ENCODE measurements around the gene MAP7.

Gene MAP7

GRCh38 chr6:136552054-136552453 lies 1.8 kb upstream of the MAP7 start:
- Histone ChIP-seq H3K9me3 (ENCODE audit: control insufficient read depth, insufficient read depth, low read length) (no peaks in the 10 kb centered on the region), H3K36me3 (ENCODE audit: control insufficient read depth, low read length) (no peaks in the 10 kb centered on the region), H3F3A (ENCODE audit: control insufficient read depth, insufficient read depth) (no peaks in the 10 kb centered on the region), H3K4me3 (ENCODE audit: low read length) (no peak overlapping the region), H3K79me2 (ENCODE audit: control insufficient read depth, low read length) (no peaks in the 10 kb centered on the region), H3K27me3 (ENCODE audit: control insufficient read depth, low read length) (peaks cover 14% of the 10 kb centered on the region), H3K27ac (ENCODE audit: low read depth, low read length) (no peak overlapping the region), H3K4me1 (ENCODE audit: control insufficient read depth, low read length) (no peaks in the 10 kb centered on the region), H4K20me1 (ENCODE audit: control insufficient read depth, insufficient read depth, low read depth, low read length) (no peaks in the 10 kb centered on the region), H3K9me2 (replicated peaks; ENCODE audit: control insufficient read depth, low read length) (no peaks in the 10 kb centered on the region), H3K4me2 (ENCODE audit: low read length) (no peak overlapping the region)
- no peak for TF ChIP-seq EZH2phosphoT487 (IDR thresholded peaks at IDR 0.05; ENCODE audit: borderline replicate concordance, low read length)
- TF ChIP-seq CTCF (IDR thresholded peaks at IDR 0.05; ENCODE audit: low read depth, low read length, poor library complexity, severe bottlenecking): no peak

- Histone ChIP-seq H3K27ac (ENCODE audit: low read depth, low read length) (no peak overlapping the region), H3K4me3 (ENCODE audit: low read length) (no peak overlapping the region), H3K79me2 (ENCODE audit: control insufficient read depth, low read length) (no peaks in the 10 kb centered on the region), H3K9me3 (ENCODE audit: control insufficient read depth, insufficient read depth, low read length) (no peaks in the 10 kb centered on the region), H3F3A (ENCODE audit: control insufficient read depth, insufficient read depth) (no peaks in the 10 kb centered on the region), H3K4me2 (ENCODE audit: low read length) (no peak overlapping the region), H3K9me2 (replicated peaks; ENCODE audit: control insufficient read depth, low read length) (no peaks in the 10 kb centered on the region), H4K20me1 (ENCODE audit: control insufficient read depth, insufficient read depth, low read depth, low read length) (no peaks in the 10 kb centered on the region), H3K36me3 (ENCODE audit: control insufficient read depth, low read length) (no peaks in the 10 kb centered on the region), H3K4me1 (ENCODE audit: control insufficient read depth, low read length) (no peaks in the 10 kb centered on the region), H3K27me3 (ENCODE audit: control insufficient read depth, low read length) (peaks cover 14% of the 10 kb centered on the region)
- TF ChIP-seq CTCF (IDR thresholded peaks at IDR 0.05; ENCODE audit: low read depth, low read length, poor library complexity, severe bottlenecking) (no peak), EZH2phosphoT487 (IDR thresholded peaks at IDR 0.05; ENCODE audit: borderline replicate concordance, low read length) (no peak)
Measured at GRCh38 chr6:136551103-136551502, 881 bp upstream of the MAP7 start.

- peaks cover 14% of the 10 kb centered on the region for H3K27me3 ChIP-seq (ENCODE audit: control insufficient read depth, low read length)
- no peaks in the 10 kb centered on the region for H3K36me3 ChIP-seq (ENCODE audit: control insufficient read depth, low read length)
- H3K4me2 ChIP-seq (ENCODE audit: low read length): peak overlapping the region; percentile 35; the same call in 1 of the 2 replicates
- TF ChIP-seq CTCF (IDR thresholded peaks at IDR 0.05; ENCODE audit: low read depth, low read length, poor library complexity, severe bottlenecking) (no peak), EZH2phosphoT487 (IDR thresholded peaks at IDR 0.05; ENCODE audit: borderline replicate concordance, low read length) (no peak)
- H3K9me2 ChIP-seq (replicated peaks; ENCODE audit: control insufficient read depth, low read length): no peaks in the 10 kb centered on the region
- H3K4me3 ChIP-seq (ENCODE audit: low read length): no peak overlapping the region
- no peaks in the 10 kb centered on the region for H3K79me2 ChIP-seq (ENCODE audit: control insufficient read depth, low read length)
- no peaks in the 10 kb centered on the region for H3F3A ChIP-seq (ENCODE audit: control insufficient read depth, insufficient read depth)
- H3K4me1 ChIP-seq (ENCODE audit: control insufficient read depth, low read length): no peaks in the 10 kb centered on the region
- H4K20me1 ChIP-seq (ENCODE audit: control insufficient read depth, insufficient read depth, low read depth, low read length): no peaks in the 10 kb centered on the region
- H3K27ac ChIP-seq (ENCODE audit: low read depth, low read length): no peak overlapping the region
- H3K9me3 ChIP-seq (ENCODE audit: control insufficient read depth, insufficient read depth, low read length): no peaks in the 10 kb centered on the region
Measured at GRCh38 chr6:136550045-136550329, 235 bp downstream of the MAP7 start.

Measured in DOHH2 (cell line).